NCI-H345 (cell line): ENCODE measurements around the gene ALDOA.
A peak's percentile ranks its signal among the peaks of the same experiment; 100 is the strongest.
"Not testable (repeated sequence)": the region's sequence is repeated elsewhere in the genome, so short reads cannot be mapped to it uniquely, and the experiment has no call there.

ENCODE experiments used
- DNase-seq: peaks from one replicate; lab custom pipeline; 2025; lab: John Stamatoyannopoulos, UW

Gene ALDOA

DNA sequence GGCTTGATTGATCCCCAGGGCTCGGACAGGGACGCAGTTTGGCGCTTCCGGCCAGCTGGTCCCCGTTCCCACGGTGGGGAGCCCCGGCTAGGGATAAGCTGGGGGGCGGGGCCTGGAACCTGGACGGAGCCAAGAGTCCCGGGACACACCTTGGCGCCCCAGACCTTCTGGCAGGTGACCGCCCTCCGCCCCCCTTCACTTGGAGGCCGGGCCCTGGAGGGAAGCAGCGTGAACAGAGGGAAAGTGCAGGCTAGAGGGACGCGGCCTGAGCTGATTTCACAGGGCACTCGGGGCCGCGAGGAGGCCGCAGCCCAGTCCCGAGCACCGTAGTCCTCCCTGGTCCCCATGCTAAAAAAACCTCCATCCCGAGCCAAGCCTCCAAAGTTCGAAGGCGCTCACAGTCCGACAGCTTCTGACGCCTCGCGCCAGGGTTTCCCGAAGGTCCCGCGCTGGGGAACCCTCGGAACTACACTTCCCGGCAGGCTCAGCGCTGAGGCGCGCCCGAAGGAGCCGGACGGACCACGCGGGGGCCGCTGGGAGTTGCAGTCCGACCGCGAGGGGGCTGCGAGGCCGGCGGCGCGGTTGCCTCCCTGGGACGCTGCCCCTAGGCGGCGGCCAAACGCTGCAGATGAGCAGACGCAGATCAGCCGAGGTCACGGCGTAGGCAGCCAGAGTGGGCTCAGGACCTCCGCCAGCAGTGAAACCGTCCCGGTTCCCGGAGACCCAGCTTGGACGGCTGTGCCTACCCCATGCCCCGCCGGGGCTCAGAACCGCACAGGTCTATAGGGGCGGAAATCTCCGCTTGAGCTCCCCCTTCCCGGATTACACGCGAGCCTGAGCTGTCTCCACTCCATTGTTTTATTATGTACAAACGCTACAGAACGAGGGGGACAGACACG lies 26.2 kb downstream of the ALDOA start, which contains the start of gene TBX6:
TSS of gene TBX6 (minus strand) at position 451 of the 899 bp plus-strand sequence. CDS start 731 bp downstream, outside the sequence.
- DNase-seq, result peak; percentile 96

DNA sequence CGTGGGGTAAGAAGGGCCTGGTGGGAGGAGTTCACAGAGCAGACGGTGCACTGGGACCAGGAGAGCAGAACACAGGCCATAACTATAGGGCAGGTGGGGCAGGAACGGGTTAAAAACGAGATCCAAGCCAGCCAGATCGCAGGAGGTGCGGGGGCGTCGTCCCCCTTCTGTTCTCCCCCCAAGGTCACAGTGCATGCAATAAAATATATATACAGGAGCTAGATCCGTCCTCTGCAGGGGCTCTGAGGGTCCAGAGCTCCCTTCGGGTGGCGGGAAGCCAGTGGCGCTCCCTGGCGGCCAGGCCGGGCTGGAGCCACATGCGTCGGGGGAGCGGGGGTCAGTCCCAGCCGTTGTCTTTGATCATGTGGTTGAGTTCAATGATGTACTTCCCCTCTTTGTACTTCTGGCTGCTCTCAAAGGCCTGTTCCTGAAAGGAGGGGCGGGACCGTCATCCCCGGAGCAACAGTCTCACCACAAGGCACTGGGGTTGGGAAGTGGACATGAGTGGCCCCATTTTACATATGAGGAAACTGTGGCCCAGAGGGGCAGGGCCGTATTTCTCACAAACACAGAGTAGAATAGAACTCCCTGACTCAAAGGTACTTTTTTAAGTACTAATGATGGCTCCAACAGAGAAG lies 26.9 kb downstream of the ALDOA start:
- peak; percentile 37 for DNase-seq

DNA sequence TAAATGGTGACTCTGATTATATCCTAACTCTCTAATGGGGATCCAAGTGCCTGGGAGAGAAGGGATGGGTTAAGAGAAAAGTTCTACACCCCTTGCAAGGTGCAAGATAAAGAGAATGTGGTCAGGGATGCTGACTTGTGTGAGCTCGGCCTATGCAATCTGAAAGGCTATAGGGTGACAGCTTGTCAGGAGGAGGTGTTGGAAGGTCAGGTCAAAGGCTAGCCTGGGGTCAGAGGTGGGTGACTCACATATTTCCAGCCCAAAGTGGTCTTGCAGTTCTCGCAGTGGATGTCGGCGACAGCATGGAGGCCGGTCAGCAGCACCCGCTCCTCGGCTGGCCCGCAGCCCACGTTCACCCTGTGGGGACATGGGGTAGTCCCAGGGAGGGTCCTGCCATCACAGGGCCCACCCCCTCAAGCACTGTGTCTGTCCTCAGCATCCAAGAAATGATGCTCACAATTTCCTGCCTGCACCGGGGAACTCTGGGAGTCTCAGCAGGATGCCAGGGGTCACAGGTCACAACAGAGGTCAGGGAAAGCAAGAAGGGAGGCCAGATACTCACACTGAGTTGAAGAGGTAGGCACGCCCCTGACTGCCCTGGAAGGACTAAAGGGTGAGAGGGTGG lies 29.1 kb downstream of the ALDOA start:
- DNase-seq, result no peak

DNA sequence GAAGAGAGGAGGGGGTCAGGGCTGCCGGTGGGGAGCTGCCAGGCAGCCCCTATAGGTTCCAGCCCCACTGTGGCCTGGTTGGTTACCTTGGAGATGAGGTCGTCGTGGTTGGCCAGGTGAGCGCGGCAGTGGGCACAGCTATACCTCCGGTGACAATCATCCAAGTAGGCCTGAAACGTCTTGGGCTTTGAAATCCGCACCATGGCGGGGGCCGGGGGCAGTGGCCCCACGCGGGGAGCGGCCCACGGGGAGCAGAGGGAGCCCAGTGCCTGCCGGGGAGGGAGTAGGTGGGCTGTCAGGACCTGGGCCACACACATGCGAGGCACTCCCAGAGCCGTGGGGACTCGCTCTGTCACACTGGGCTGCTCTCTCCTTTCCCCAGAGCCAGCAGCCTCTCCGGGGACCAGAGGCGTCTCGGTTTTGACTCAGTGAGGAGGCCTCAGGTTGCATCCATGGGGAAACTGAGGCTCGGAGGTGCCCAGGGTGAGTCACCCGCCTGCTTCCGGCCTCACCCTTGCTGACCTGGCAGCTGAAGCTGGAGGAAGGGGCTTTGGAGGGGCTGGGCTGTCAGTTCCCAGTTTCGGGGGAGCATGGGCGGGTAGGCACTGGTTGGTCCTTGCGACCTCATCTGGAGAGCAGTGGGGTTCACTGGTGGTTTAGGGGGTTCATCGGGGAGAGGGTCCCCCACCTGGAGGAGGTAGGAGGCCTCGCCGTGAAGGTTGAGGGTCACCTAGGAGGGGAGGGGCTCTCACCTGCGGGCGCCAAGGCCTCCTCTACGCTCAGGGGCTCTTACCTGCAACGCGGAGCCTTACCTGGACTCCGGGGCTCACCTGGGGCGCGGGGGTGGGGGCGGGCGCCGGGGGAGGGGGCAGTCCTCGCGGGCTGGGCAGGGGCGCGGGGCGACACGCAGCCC lies 29.9 kb downstream of the ALDOA start:
- DNase-seq, result no peak

DNA sequence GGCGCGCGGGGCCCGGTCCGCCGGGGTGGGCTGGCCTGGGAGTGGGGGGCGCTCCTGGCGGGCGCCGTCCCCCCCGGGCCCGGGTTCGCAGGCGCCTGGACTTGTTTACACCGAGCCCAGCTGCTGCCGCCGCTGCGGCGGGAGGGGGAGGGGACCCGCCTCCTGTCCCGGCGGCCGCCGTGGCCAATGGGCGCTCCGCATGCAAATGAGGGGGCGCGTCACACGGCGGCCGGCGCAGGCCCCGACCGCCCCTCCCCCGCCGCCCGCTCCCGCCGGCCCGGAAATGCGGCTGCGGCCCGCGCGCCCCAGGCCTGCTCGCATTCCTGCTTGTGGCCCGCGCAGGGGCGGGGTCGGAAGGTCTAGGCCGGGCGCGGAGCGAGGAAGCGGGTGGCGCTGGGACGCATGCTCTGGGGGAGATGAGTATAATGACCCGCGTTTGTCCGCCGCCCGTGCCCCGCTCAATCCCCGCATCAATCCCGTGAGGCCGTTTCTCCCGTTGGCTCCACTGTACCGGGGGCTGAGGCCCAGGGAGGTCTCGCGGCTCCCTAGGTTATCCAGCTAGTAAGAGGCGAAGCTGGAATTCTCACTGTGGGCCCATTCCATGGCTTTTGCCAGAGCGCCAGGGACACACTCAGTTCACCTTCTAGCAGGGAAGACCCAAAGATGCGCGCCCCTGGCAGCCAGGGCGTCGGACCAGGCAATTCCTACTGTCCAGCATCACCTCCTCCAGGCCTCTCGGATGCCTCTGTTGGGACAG lies 30.7 kb downstream of the ALDOA start, which contains the start of gene YPEL3:
TSS of gene YPEL3 (minus strand) at position 109 of the 757 bp plus-strand sequence. CDS start 731 bp downstream, outside the sequence.
- peak; percentile 86 for DNase-seq

DNA sequence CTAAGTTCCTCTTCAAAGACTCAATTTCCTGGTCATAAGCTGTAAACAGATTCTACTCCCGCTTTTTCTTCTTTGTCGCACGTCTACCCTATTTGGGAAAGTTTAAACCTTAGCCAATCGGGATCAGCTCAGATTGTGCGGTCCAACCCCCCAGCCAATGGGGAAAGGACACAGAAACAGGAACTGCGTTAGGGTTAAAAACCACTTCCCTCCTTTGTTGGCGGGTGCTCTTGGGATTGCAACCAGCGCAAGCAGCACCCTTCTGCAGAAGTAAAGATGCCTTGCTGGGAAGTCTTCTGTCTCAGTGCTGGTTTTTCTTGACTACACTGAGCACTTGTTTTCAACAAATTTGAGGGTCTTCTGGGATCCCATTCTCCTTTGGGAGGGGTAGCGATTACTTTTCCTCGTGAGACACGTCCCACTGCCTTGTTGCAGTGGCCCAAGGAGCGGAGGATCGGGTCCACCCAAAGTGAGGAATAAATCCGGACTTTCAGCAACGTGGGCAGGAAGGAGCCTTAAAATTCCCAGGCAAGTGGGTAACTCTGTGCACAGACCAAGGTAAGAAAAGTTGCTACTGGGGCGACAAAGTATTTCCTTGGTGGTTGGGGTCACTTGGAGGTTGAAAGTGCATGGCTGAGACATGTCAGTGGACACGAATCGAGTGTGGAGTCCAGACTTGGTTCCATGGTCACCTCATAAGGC lies 31.5 kb downstream of the ALDOA start:
- DNase-seq, result no peak

DNA sequence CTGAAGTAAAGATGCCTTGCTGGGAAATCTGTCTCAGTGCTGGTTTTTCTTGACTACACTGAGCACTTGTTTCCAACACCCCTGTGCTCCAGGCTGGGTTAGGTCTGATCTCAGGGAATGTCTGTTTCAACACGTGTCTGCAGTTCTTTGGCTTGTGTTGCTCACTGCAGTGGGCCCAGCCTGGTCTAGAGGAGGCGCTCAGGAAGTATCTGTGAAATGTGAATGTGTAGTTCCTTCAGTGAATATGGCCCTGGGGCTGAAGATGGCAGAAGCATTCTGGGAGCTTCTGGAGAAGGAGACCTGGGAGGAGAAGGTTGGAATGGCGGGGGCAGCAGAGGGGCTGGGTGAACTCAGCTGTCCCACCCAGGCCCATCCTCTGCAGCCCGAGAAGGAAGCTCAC lies 38.5 kb downstream of the ALDOA start:
- DNase-seq, result no peak

DNA sequence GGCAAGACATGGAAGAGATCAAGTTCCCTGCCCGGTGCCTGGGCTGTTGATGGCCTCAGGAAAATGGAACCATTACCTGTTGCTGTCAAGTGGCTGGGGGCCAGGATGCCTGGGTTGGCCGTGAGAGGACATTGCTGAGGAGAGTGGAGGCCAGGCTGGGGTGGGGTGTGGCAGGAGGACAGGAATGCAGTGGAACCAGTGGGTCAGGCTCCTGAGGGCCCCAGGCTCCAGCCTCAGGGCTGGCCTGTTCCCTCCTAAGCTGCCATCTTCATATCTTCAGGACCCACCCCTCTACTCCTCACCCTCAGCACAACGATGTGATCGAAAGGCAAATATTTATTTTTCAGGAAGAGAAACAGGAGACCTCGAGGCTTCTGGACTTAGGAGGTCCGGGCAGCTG lies 38.9 kb downstream of the ALDOA start:
- no peak for DNase-seq

DNA sequence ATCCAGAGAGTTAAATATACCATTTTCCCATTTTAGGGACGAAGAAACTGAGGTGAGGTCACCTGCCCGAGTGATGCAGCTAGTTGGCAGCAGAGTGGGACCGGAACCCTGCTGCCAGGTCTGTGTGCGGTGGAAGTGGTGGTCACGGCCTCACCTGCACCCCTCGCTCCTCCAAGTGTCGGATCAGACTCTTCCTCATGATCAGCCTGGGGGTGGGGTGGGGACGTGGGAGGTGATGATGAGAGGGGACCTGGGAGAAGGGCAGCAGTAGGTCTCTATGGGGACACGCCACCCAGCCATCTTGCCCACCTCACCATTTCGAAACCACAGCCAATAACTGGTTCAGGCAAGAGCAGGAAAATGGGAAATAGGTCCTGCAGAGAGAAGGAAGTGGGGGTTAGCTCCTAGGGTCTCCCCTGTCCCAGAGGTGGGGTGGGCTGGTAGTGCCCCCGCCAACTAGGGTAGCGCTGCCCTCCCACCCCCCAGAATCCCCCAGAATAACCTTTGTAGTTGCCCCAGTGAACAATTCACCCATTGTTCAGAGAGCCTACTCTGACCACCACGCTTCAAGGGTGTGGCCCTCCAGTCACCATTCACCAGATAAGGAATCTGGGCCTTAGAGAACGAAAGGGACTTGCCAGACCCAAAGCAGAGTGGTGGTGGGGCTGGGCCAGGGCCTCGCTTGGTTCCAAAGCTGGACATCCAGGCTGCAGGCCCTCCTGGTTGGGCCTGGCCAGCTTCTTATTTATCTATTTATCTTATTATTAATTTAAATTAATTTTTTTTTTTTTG lies 42.7 kb downstream of the ALDOA start:
- DNase-seq, result no peak

DNA sequence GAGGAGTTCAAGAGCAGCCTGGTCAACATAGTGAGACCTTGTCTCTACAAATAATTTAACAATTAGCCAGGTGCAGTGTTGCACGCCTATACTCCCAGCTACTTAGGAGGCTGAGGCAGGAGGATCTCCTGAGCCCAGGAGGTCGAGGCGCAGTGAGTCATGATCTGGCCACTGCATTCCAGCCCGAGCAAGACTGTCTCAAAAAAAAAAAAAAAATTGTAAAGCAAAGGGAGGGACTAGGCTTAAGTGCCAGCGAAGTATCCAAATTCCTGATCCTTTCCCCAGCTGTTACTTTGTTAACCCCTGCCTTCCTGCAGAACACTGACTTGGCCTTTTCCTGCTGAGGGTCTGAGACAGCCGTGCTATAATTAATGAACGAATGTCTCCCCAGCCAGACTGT lies 45.1 kb downstream of the ALDOA start:
- DNase-seq, result no peak

DNA sequence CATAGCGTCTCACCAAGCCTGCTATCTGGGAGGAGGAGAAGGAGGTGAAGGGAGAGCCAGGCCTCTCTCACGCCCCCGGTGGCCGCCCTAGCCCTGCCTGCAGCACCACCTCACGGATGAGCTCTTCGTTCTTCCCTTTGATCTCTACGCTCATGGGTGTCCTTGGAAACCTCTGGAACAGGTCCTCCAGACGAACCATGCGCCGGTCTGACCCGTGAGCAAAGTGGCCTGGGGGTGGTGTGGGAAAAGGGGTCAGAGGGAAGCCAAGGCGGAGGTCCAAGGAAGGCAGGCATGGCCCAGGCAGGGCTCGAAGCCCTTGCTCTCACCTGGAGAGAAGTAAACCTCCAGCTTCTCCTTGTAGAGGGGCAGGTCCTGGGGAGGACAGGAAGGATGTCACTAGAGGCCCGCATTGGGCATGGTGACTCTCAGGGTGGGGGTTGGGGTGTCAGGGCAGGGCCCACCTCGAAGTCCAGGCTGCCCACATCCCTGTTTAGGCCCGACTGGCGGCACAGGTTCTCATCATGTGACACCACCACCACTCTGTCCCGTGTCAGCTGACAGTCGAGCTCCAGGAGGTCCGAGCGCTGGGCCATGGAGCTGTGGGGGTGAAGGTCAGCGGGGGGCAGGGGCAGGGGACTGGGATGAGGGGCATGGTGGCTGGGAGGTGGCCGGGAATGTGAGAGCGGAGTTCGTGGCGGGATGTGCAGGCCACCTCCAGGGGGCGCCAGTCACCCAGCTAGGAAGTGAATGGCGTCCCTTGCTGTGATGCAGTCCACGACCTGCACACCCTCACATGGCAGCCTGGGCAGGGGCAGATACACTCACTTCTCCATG lies 46.9 kb downstream of the ALDOA start:
- DNase-seq, result peak; percentile 36

DNA sequence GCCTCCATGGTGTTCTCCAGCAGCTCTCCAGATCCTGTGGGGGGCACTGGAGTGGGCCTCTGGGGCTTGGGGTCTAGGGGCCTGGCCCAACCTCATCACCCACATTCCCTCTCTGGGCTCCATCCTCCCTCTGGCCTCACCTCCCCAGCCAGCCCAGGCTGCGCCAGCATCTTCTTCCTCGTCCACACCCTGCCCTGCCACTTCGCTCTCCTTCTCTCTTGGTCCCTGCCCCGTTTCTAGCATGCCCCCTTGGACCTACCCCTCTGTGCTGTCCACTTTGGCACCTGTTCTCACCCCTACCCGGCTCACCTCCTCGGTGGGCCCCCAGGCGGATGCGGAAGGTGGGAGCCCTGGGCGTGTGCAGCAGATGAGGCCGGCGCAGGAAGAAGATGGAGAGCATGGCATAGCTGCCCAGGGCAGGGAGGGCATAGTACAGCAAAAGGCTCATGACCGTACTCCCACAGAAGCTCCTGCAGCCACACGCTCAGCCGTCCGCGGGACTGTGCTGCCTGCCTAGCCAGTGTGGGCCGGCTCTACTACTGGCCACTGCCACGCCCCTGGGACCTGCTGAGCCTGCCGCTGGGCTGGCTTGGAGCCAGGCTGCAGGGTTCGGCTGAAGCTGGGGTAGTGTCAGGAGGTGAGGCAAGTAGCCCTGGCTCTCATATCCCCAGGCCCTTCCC lies 47.6 kb downstream of the ALDOA start, which contains the start of gene GDPD3:
TSS of gene GDPD3 (minus strand) at position 507 of the 680 bp plus-strand sequence. CDS start at position 448, 59 bp downstream.
- no peak for DNase-seq

DNA sequence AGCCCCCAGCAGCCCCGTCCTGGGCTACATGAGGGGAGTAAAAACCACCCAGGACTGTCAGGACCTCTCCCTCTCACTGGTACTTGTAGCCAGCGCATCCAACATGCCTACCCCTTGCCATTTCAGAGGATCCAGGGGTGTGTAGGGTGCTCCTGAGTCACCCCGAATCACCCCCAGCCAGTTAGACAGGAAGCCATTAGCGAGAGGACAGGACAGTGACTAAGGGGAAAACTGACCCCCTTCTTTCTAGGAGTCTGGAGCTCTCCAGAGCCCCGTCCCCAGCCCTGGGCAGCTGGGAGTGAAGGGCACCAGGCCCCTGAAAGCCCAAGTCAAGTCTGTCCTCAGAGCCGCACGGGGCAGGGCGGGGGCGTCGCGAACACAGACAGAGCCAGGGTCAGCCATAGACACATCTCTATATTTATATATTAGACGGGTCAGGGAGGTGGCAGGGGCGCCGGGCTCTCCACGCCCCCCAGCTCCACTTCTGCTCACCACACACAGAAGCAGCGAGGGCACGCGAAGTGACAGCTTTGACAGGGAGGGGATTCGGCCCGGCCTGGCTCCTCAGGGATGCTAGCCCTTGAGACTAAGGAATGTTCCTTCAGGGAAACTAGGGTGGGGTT lies 48.3 kb downstream of the ALDOA start:
- no peak for DNase-seq

DNA sequence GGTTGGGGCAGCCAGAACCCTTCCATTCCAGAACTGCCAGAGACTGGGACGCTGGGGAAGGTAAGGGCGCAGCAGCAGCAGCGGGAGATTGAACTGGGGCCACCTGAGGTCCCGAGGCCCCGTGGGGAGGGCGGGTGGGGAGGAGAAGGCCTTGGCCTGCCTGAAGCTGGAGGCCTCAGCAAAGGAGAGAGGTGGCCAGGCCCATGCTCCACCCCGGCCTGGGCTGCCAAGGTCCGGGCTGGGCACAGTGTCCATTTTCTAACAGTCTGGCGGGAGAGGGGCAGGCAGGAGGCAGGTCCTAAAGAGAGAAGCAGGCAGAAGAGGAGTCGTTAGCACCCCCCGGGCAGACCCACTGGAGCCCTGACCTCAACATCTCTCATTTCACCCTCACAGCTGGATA lies 48.9 kb downstream of the ALDOA start:
- DNase-seq, result no peak

DNA sequence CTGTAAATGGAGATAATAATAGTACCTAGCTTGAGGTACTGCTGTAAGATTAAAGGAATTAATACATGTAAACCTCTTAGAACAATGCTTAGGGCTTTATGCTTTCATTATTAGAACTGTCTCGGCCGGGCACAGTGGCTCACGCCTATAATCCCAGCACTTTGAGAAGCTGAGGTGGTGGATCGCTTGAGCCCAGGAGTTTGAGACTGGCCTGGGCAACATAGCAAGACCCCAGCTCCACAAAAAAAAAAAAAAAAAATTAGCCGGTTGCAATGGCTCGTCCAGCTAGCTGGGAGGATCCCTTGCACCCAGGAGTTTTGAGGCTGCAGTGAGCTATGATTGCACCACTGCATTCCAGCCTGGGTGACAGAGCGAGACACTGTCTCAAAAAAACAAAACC lies 49.3 kb downstream of the ALDOA start:
- DNase-seq, result not testable (repeated sequence)

DNA sequence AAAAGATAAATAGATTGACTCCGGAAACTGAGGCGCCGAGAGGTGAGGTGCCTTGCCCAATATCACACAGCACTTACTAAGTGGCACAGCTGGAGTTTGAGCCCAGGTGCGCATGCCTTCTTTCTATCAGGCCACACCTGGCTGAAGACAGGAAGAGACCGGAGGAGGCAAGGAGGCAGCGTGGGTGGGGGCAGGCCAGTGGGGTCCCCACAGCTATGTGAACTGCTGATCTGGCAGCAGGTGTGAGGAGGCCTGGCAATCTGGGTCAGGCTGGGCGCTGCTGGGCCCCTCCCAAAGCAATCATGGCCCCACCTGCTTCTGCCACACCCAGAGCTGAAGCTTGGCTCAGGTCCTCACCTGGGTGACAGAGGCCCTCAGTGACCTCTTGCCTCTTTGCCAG lies 49.7 kb downstream of the ALDOA start:
- no peak for DNase-seq
